ENCODE data around the gene SLC44A5.

DNA sequence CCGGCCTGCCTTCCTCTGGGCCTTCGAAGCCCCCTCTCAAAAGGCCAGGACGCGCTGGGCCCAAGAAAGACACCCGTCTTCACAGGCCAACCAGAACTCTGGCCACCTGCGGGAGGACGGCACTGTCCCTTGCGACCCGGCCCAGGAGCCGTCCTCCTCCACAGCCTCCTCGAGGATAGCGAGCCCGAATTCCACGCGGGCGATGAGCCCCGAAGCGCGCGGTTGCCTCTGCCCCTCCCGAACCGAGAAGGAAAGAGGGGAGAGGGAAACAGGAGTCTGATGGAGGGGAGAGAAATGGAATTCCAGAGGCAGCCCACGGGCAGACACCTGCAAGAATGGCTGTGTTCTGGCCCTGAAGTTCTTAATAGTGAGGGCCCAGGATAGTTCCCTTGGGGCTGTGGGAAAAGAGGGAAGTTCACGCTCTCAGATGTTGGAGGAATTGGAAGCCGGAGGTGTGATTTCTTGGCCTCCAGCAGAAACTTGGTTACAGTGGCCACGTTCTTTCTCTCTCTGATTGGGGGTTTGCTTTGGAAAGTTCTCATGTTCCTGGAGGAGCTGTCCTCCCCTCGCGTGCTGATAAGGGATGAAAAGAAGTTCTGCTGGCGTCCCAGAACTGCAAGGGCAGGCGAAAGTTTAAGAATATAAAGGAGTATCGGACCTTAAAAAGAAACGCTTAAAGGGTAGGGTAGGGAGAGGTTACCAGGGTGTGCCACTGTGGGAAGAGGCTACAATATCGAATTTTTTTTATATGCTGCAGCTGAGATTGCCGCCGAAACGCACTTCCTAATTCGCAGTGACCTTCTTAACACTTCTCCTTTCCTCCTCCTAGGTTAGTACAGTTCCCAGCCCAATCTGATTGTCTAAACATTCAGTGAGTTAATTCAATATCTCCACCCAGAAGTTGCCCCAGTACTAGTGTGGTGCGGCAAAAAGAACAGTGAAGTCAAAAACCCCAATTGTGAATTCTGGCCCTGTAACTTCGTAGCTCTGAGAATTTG lies 5.8 kb upstream of the SLC44A5 start:
- TF ChIP-seq CTCF (IDR thresholded peaks at IDR 0.05) (no peak), POLR2A (IDR thresholded peaks at IDR 0.05) (no peak)

All from stomach (tissue), 4 donors.